ENCODE results near the gene HACL1. TPM values are rescaled to one million over a fixed set of nuclear protein-coding genes. Genes with fewer than 3 reads are reported as not detected.

Gene HACL1
- total RNA-seq, 4 donors from 2014 or later: 19.3 to 27.0 (median 22.0) TPM

GRCh38 chr3:15634671-15635070 is 33.3 kb upstream of the HACL1 start:
- no peaks in the 10 kb centered on the region for H3K9me3 ChIP-seq
- no peaks in the 10 kb centered on the region for H3K27me3 ChIP-seq
- H3K4me1 ChIP-seq: peaks cover 26 to 87% (median 69%) of the 10 kb centered on the region in 4 donors
- intact Hi-C loops (cut with DNase I): loop anchor here (10.0 kb wide), 1 partner anchor 610 kb away; no protein-coding TSS in a partner anchor
- H3K36me3 ChIP-seq: no peaks in the 10 kb centered on the region
- no peak for DNase-seq (ENCODE audit: extremely low spot score)
- TF ChIP-seq POLR2A (IDR thresholded peaks at IDR 0.05; ENCODE audit: low read depth): no peak
- no peak for TF ChIP-seq CTCF (IDR thresholded peaks at IDR 0.05)
- TF ChIP-seq POLR2AphosphoS5 (IDR thresholded peaks at IDR 0.05): no peak
- TF ChIP-seq EP300 (IDR thresholded peaks at IDR 0.05): no peak
- peak overlapping the region in 2 of 4 donors; percentile 7 to 15 for H3K4me3 ChIP-seq
- H3K27ac ChIP-seq (replicated peaks in 1 of 4): peak overlapping the region; percentile 76 to 83 (median 77)
- 58% methylated on average over 2 of the region's 2 CpGs for WGBS

- DNase-seq (ENCODE audit: extremely low spot score): no peak
- Histone ChIP-seq H3K9me3 (no peaks in the 10 kb centered on the region), H3K36me3 (no peaks in the 10 kb centered on the region), H3K4me1 (peaks cover 26 to 88% (median 70%) of the 10 kb centered on the region in 4 donors), H3K4me3 (no peak overlapping the region), H3K27ac (replicated peaks in 1 of 4) (peak overlapping the region; percentile 76 to 83 (median 77)), H3K27me3 (no peaks in the 10 kb centered on the region)
- WGBS: 25% methylated on average over 4 of the region's 4 CpGs
- intact Hi-C loops (cut with DNase I): loop anchor here (10.0 kb wide), 1 partner anchor 611 kb away; no protein-coding TSS in a partner anchor
- TF ChIP-seq EP300 (IDR thresholded peaks at IDR 0.05): no peak
These were observed 32.6 kb upstream of the HACL1 start for GRCh38 chr3:15633766-15634598.

- Histone ChIP-seq H3K4me3 (no peak overlapping the region), H3K4me1 (peaks cover 26 to 83% (median 68%) of the 10 kb centered on the region in 4 donors), H3K27me3 (no peaks in the 10 kb centered on the region), H3K9me3 (no peaks in the 10 kb centered on the region), H3K36me3 (no peaks in the 10 kb centered on the region), H3K27ac (replicated peaks in 1 of 4) (peak overlapping the region; percentile 76 to 83 (median 77))
- 88% methylated on average over 5 of the region's 5 CpGs for WGBS
- TF ChIP-seq CTCF (IDR thresholded peaks at IDR 0.05) (no peak), POLR2A (IDR thresholded peaks at IDR 0.05; ENCODE audit: low read depth) (no peak), POLR2AphosphoS5 (IDR thresholded peaks at IDR 0.05) (no peak), EP300 (IDR thresholded peaks at IDR 0.05) (no peak)
- no peak for DNase-seq (ENCODE audit: extremely low spot score)
- intact Hi-C loops (cut with DNase I): loop anchor here (10.0 kb wide), 1 partner anchor 612 kb away; no protein-coding TSS in a partner anchor
These were observed 31.8 kb upstream of the HACL1 start for GRCh38 chr3:15633159-15633558.

GRCh38 chr3:15632212-15632580 is 30.8 kb upstream of the HACL1 start:
- Histone ChIP-seq H3K4me1 (peaks cover 26 to 73% (median 64%) of the 10 kb centered on the region in 4 donors), H3K27me3 (no peaks in the 10 kb centered on the region), H3K4me3 (no peak overlapping the region), H3K36me3 (no peaks in the 10 kb centered on the region), H3K9me3 (no peaks in the 10 kb centered on the region), H3K27ac (replicated peaks in 1 of 4) (peak overlapping the region; percentile 53 to 78 (median 68))
- TF ChIP-seq POLR2A (IDR thresholded peaks at IDR 0.05; ENCODE audit: low read depth) (no peak), EP300 (IDR thresholded peaks at IDR 0.05) (no peak), POLR2AphosphoS5 (IDR thresholded peaks at IDR 0.05) (no peak), CTCF (IDR thresholded peaks at IDR 0.05) (no peak)
- DNase-seq (ENCODE audit: extremely low spot score): no peak
- intact Hi-C loops (cut with DNase I): loop anchor here (10.0 kb wide), 1 partner anchor 613 kb away; no protein-coding TSS in a partner anchor
- WGBS: 92% methylated on average over 4 of the region's 4 CpGs

- Histone ChIP-seq H3K4me3 (no peak overlapping the region), H3K4me1 (peaks cover 26 to 68% (median 61%) of the 10 kb centered on the region in 4 donors), H3K9me3 (no peaks in the 10 kb centered on the region), H3K27ac (replicated peaks in 1 of 4) (peak overlapping the region; percentile 53 to 78 (median 68)), H3K36me3 (no peaks in the 10 kb centered on the region), H3K27me3 (no peaks in the 10 kb centered on the region)
- 83% methylated on average over 12 of the region's 12 CpGs for WGBS
- TF ChIP-seq EP300 (IDR thresholded peaks at IDR 0.05): no peak
- no peak for TF ChIP-seq POLR2AphosphoS5 (IDR thresholded peaks at IDR 0.05)
- no peak for TF ChIP-seq POLR2A (IDR thresholded peaks at IDR 0.05; ENCODE audit: low read depth)
- no peak for TF ChIP-seq CTCF (IDR thresholded peaks at IDR 0.05)
- DNase-seq (ENCODE audit: extremely low spot score): no peak
- intact Hi-C loops (cut with DNase I): loop anchor here (10.0 kb wide), 1 partner anchor 613 kb away; no protein-coding TSS in a partner anchor
These were observed 30.2 kb upstream of the HACL1 start for GRCh38 chr3:15631426-15632211.
